ENCODE results near the gene PRKCE. TPM values are rescaled to one million over a fixed set of nuclear protein-coding genes. Genes with fewer than 3 reads are reported as not detected.

The PRKCE gene
- total and polyA plus RNA-seq, 2 donors (not counting 1 experiment from before 2014, with no cell fraction given) = 23.6 to 271 TPM

DNA sequence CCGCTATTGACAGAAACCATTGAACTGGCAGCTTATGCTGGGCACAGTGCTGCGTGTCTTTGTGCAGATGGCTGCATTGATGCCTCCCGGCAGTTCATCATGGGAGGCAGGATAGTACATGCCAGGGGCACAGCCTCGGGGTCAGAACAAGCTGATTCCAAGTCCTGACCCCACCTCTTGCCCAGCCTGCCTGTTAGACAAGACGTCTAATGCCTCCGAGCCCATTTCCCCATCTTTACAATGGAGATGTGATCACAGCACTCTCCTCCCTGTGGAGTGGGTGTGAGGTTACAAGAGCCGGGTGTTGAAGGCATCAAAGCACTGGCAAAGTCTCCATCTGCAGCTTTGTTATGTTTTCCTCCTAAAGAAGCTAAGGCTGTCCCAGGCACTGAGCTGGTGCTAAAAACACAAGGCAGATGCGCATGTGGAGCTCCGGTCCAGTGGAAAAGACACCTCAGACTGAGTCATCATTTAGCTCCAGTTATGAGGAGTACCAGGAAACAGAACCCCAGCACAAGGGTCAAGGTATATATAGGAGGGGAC, 520.0 kb downstream of the PRKCE start:
- 92% methylated on average over 7 of the region's 9 CpGs for WGBS (ENCODE audit: insufficient coverage)
- Mint-ChIP-seq H3K4me1 (no peaks in the 10 kb centered on the region), H3K4me3 (no peak overlapping the region), H3K9me3 (ENCODE audit: insufficient read depth) (no peaks in the 10 kb centered on the region), H3K27ac (no peak overlapping the region), H3K27me3 (no peaks in the 10 kb centered on the region)
- Histone ChIP-seq H3K4me2 (replicated peaks; ENCODE audit: low read depth, low read length, poor library complexity, severe bottlenecking) (no peak overlapping the region), H3K36me3 (replicated peaks in 1 of 2; ENCODE audit: control extremely low read depth in 1 of 2, control insufficient read depth in 1 of 2, extremely low read depth in 1 of 2, insufficient read depth in 2 of 2, low read length in 1 of 2) (peaks cover 1 to 10% of the 10 kb centered on the region in 2 experiments), H3K4me1 (ENCODE audit: control insufficient read depth in 2 of 2, insufficient read depth in 2 of 2, low read length in 2 of 2) (no peaks in the 10 kb centered on the region), H3K79me2 (ENCODE audit: control insufficient read depth, insufficient read depth, low read length) (no peaks in the 10 kb centered on the region), H2AFZ (ENCODE audit: insufficient read depth, low read depth, low read length, poor library complexity, severe bottlenecking) (no peak overlapping the region), H3K9me3 (ENCODE audit: control extremely low read depth in 1 of 3, control insufficient read depth in 2 of 3, insufficient read depth in 1 of 3, low read length in 2 of 3) (no peaks in the 10 kb centered on the region), H3K27me3 (replicated peaks in 1 of 4; ENCODE audit: control extremely low read depth in 1 of 4, control insufficient read depth in 3 of 4, insufficient read depth in 4 of 4, low read length in 3 of 4) (no peaks in the 10 kb centered on the region), H3K9ac (ENCODE audit: low read length) (no peak overlapping the region), H3K4me3 (ENCODE audit: control extremely low read depth in 1 of 5, extremely low read depth in 1 of 5, insufficient read depth in 1 of 5, low read depth in 2 of 5, low read length in 4 of 5) (no peak overlapping the region), H4K20me1 (ENCODE audit: control insufficient read depth, insufficient read depth, low read length, poor library complexity, severe bottlenecking) (peaks cover 4% of the 10 kb centered on the region), H3K27ac (ENCODE audit: low read length in 2 of 2) (no peak overlapping the region)
- CTCF ChIA-PET = interaction anchor here (1.6 kb wide), 1 partner anchor 11 kb away, joined by 4 read pairs; no protein-coding TSS in a partner anchor
- DNase-seq = no peak
- no peak for ATAC-seq (ENCODE audit: low read depth)
- POLR2A ChIA-PET = no interaction called here
- intact Hi-C loops (cut with micrococcal nuclease) = no loop called here
- TF ChIP-seq EZH2 (IDR thresholded peaks at IDR 0.05; ENCODE audit: borderline replicate concordance, insufficient read depth, low read depth, low read length, poor library complexity, severe bottlenecking) = no peak
- TF ChIP-seq, protein P1, sequence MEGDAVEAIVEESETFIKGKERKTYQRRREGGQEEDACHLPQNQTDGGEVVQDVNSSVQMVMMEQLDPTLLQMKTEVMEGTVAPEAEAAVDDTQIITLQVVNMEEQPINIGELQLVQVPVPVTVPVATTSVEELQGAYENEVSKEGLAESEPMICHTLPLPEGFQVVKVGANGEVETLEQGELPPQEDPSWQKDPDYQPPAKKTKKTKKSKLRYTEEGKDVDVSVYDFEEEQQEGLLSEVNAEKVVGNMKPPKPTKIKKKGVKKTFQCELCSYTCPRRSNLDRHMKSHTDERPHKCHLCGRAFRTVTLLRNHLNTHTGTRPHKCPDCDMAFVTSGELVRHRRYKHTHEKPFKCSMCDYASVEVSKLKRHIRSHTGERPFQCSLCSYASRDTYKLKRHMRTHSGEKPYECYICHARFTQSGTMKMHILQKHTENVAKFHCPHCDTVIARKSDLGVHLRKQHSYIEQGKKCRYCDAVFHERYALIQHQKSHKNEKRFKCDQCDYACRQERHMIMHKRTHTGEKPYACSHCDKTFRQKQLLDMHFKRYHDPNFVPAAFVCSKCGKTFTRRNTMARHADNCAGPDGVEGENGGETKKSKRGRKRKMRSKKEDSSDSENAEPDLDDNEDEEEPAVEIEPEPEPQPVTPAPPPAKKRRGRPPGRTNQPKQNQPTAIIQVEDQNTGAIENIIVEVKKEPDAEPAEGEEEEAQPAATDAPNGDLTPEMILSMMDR (IDR thresholded peaks at IDR 0.05) = no peak

DNA sequence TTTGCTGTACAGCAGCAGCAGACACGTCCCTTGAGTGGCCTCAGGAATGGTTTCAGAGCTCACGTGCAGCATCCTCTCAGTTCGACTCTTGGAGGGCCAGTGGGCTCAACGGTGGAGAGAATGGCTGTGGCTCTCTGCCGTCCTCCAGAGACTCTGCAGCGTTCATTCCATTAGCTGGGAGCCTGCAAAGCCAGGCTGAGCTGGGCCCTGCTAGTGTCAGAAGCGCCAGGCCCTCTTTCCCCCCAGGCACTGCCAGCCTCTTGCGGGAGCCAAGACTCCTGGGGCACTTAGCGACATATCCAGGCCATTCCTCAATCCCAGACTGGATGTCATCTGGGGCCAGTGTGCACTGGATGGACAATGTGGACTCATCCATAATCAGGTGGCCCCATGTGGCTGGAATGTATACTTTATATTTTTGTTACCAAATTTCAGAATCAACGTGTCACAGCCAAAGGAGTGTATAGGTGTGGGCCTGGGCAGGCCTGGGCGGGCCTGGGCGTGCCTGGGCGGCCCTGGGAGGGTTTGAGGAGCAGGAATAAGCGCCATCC, 520.6 kb downstream of the PRKCE start:
- no peaks in the 10 kb centered on the region for H3K27me3 Mint-ChIP-seq
- WGBS (ENCODE audit: insufficient coverage) = 96% methylated on average over 8 of the region's 14 CpGs
- H3K27me3 ChIP-seq (replicated peaks in 1 of 4; ENCODE audit: control extremely low read depth in 1 of 4, control insufficient read depth in 3 of 4, insufficient read depth in 4 of 4, low read length in 3 of 4) = no peaks in the 10 kb centered on the region
- H3K27ac ChIP-seq (ENCODE audit: low read length in 2 of 2) = no peak overlapping the region
- no peak overlapping the region for H3K4me3 ChIP-seq (ENCODE audit: control extremely low read depth in 1 of 5, extremely low read depth in 1 of 5, insufficient read depth in 1 of 5, low read depth in 2 of 5, low read length in 4 of 5)
- H2AFZ ChIP-seq (ENCODE audit: insufficient read depth, low read depth, low read length, poor library complexity, severe bottlenecking) = no peak overlapping the region
- ChIA-PET CTCF (interaction anchor here (1.6 kb wide), 1 partner anchor 10 kb away, joined by 4 read pairs; no protein-coding TSS in a partner anchor), POLR2A (no interaction called here)
- H3K9me3 Mint-ChIP-seq (ENCODE audit: insufficient read depth) = no peaks in the 10 kb centered on the region
- intact Hi-C loops (cut with micrococcal nuclease) = no loop called here
- H4K20me1 ChIP-seq (ENCODE audit: control insufficient read depth, insufficient read depth, low read length, poor library complexity, severe bottlenecking) = peaks cover 4% of the 10 kb centered on the region
- no peaks in the 10 kb centered on the region for H3K4me1 ChIP-seq (ENCODE audit: control insufficient read depth in 2 of 2, insufficient read depth in 2 of 2, low read length in 2 of 2)
- H3K4me2 ChIP-seq (replicated peaks; ENCODE audit: low read depth, low read length, poor library complexity, severe bottlenecking) = no peak overlapping the region
- TF ChIP-seq, protein P1 (IDR thresholded peaks at IDR 0.05) = no peak
- TF ChIP-seq EZH2 (IDR thresholded peaks at IDR 0.05; ENCODE audit: borderline replicate concordance, insufficient read depth, low read depth, low read length, poor library complexity, severe bottlenecking) = no peak
- peaks cover 3 to 11% of the 10 kb centered on the region in 2 experiments for H3K36me3 ChIP-seq (replicated peaks in 1 of 2; ENCODE audit: control extremely low read depth in 1 of 2, control insufficient read depth in 1 of 2, extremely low read depth in 1 of 2, insufficient read depth in 2 of 2, low read length in 1 of 2)
- DNase-seq = no peak
- H3K4me1 Mint-ChIP-seq = no peaks in the 10 kb centered on the region
- no peak overlapping the region for H3K9ac ChIP-seq (ENCODE audit: low read length)
- no peak for ATAC-seq (ENCODE audit: low read depth)
- no peaks in the 10 kb centered on the region for H3K79me2 ChIP-seq (ENCODE audit: control insufficient read depth, insufficient read depth, low read length)
- no peak overlapping the region for H3K4me3 Mint-ChIP-seq
- no peak overlapping the region for H3K27ac Mint-ChIP-seq
- no peaks in the 10 kb centered on the region for H3K9me3 ChIP-seq (ENCODE audit: control extremely low read depth in 1 of 3, control insufficient read depth in 2 of 3, insufficient read depth in 1 of 3, low read length in 2 of 3)
